ENCODE results near the gene HSD11B2.

The HSD11B2 gene

GRCh38 chr16:67430977-67431774 is at the start of gene HSD11B2:
Gene HSD11B2, plus strand, starts transcription at chr16:67431121. Its CDS starts 128 bp downstream, at chr16:67431249.
- no peak for TF ChIP-seq CTCF (IDR thresholded peaks at IDR 0.05; ENCODE audit: low read depth, low read length)

GRCh38 chr16:67383284-67383683 is 47.6 kb upstream of the HSD11B2 start:
- DNase-seq (ENCODE audit: low read depth in 2 of 2): no peak
- H3K4me3 ChIP-seq (replicated peaks in 1 of 2; ENCODE audit: low read depth in 2 of 2, low read length in 2 of 2): no peak overlapping the region
- no peak for TF ChIP-seq CTCF (IDR thresholded peaks at IDR 0.05; ENCODE audit: low read depth, low read length)

More at GRCh38 chr16:67430977-67431774, at the start of gene HSD11B2:
- peak within 1 kb of the TSS; percentile 15 to 24 for H3K4me3 ChIP-seq (replicated peaks in 1 of 2; ENCODE audit: low read depth in 2 of 2, low read length in 2 of 2)
- DNase-seq (ENCODE audit: low read depth in 2 of 2): peak; percentile 22 to 52

- TF ChIP-seq CTCF (IDR thresholded peaks at IDR 0.05; ENCODE audit: low read depth, low read length): no peak
- DNase-seq (ENCODE audit: low read depth in 2 of 2): peak; percentile 35 to 52
Observed at GRCh38 chr16:67384778-67385510, 46.0 kb upstream of the HSD11B2 start.

GRCh38 chr16:67386861-67387455 is 44.0 kb upstream of the HSD11B2 start:
- TF ChIP-seq CTCF (IDR thresholded peaks at IDR 0.05; ENCODE audit: low read depth, low read length): no peak
- H3K4me3 ChIP-seq (replicated peaks in 1 of 2; ENCODE audit: low read depth in 2 of 2, low read length in 2 of 2): no peak overlapping the region
- DNase-seq (ENCODE audit: low read depth in 2 of 2): no peak

More at GRCh38 chr16:67384778-67385510, 46.0 kb upstream of the HSD11B2 start:
- H3K4me3 ChIP-seq (replicated peaks in 1 of 2; ENCODE audit: low read depth in 2 of 2, low read length in 2 of 2): no peak overlapping the region

GRCh38 chr16:67387479-67388079 is 43.3 kb upstream of the HSD11B2 start:
- H3K4me3 ChIP-seq (replicated peaks in 1 of 2; ENCODE audit: low read depth in 2 of 2, low read length in 2 of 2): no peak overlapping the region
- no peak for TF ChIP-seq CTCF (IDR thresholded peaks at IDR 0.05; ENCODE audit: low read depth, low read length)
- no peak for DNase-seq (ENCODE audit: low read depth in 2 of 2)

GRCh38 chr16:67388191-67388590 is 42.7 kb upstream of the HSD11B2 start:
- DNase-seq (ENCODE audit: low read depth in 2 of 2): no peak
- no peak for TF ChIP-seq CTCF (IDR thresholded peaks at IDR 0.05; ENCODE audit: low read depth, low read length)
- H3K4me3 ChIP-seq (replicated peaks in 1 of 2; ENCODE audit: low read depth in 2 of 2, low read length in 2 of 2): no peak overlapping the region

Measured in cardiac fibroblast (primary cell).